Jurkat, Clone E6-1 (cell line): ENCODE data around the gene EFCC1.

ENCODE experiments used
- DNase-seq: peaks from one replicate; pipeline ENCODE4 v3.0.0-alpha.2; 2011; ENCODE audit warnings: low read depth, low spot score
- H3K4me3 ChIP-seq: 2 replicates; pipeline ENCODE4 v1.5.1; 2011; ENCODE audit warnings: mild to moderate bottlenecking, low read length, control low read depth, moderate library complexity

The EFCC1 gene

DNA sequence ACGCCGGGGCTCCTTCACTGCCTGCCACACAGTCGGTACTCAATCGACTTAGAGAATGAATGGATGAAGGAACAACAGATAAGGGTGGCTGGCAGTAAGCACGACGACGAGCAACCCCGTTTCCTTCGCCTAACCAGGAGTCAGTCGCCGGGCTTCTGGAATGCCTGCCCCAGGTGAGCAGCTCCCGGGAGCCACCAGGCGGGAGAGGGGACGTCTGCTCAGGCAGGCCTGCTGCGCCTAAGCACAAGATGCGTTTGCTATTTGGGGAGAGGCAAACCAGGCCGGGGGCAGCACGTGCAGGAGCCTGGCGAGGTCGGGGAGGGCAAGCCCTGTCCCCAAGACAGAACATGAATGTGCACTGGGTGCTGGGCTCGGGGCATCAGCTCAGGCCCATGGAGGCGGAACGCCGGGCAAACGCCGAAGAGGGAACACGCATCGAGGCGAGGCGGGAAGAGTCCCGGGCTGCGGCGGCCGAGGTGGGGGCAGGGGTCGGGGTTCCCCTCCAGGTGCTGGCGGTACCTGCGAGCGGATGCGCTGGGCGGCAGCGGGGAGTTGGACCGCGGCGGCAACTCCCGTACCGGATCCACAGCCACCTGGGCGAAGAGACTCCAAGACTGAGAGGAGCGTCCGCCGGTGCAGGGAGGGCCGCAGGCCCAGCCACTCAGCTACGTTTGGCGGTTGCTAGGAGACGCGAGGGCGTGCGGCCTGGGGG lies 7.5 kb upstream of the EFCC1 start, which contains the start of gene CFAP92:
CFAP92 (minus strand) TSS at position 616 of the 712 bp plus-strand sequence. CDS start 772 bp downstream, outside the sequence.
- peak within 1 kb of the TSS; percentile 44 for H3K4me3 ChIP-seq
- DNase-seq, result peak; percentile 76

DNA sequence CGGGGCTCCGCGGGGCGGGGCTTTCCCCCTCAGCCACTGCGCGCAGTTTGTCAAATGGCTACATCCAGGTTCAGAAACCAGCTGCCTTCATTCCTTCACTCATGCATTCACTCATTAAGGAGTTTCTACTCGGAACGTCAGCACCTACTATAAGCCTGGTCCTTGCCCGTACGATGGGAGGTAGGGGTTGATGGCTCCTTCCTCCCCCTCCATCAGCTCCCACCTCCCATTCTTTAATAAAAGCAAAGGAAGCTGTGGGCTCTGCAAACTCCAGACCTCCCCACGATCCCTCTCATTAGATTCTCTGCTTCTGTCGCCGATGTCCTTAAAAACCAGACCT lies 7.0 kb upstream of the EFCC1 start:
- no peak for DNase-seq
- H3K4me3 ChIP-seq, result peak overlapping the region; percentile 44

DNA sequence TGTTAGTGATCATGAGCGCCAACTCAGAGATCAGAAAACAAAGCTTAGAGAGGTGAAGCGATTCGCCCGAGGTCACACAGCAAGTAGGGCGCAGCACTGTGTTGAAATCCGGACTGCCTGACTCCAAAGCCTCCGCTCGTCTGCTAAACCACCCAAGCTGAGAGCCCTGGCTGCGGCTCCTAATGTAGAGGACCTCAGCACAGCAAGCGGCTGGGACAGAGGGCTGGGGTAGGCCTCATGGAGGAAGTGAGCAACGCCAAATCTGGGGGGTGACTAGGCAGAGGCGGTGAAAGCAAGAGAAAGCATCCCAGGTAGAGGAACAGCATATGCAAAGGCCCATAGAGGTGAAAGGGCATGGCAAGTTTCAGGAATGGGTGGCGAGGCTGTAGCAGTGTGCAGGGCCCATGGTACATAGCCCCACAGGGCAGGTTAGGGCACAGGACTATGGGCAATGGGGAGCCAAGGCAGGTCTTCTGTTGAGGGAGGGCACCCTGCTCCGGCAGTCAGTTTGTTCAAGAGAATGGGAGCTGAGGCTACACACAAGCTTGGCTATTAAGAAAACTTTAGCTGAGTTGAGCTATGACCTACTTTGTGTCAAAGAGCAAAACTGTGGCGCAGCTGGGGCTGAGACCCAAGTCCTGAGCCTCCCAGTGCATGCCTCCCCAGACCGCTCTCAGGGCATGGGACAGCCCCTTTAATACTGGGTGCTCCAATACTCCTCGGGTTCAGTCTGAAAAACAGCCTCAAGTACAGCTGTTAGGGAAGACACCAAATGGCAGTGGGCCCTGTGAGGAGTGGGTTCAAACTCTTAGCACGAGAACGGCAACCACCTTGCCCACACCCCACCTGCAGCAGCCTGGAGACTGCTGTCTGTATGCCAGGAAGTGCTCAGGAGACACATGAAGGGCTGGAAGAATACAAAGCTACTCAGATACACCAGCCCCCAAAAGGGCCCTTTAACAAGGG lies 6.2 kb upstream of the EFCC1 start:
- H3K4me3 ChIP-seq, result peak overlapping the region; percentile 44
- peak; percentile 50 for DNase-seq

DNA sequence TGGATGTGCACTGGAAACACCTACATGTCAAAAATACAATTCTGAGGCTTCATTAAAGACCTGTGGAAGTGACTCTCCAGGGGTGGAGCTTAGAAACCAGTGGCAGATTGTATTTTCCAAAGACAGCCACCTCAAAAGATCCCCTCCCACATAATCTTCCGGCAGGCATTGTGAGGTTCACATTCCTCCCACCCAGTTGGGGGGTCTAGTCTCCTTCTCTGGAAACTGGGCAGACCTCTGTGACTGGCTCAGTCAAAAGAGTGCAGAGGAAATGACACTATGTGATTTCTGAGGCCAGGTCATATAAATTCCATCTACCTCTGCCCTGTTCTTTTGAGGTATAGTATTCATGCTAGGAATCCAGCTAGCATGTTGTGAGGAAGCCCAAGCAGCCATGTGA lies 5.4 kb upstream of the EFCC1 start:
- H3K4me3 ChIP-seq, result no peak overlapping the region
- no peak for DNase-seq

DNA sequence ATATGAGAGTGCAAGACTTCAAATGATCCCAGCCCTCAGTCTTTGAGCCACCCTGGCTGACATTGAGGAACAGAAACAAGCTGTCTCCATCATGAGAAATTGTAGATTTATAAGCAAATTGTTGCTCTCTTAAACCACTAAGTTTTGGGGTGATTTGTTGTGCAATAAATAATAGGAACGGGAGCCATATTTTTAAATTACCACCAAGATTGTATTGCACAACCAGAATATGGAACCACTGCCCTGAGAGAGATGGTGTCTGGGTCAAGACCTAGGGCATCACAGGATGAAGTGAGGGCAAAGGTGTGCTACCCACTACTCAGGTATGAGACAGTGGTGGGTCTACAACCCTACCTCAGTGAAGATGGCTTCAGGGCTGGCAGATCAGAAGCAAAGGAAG lies 4.9 kb upstream of the EFCC1 start:
- no peak overlapping the region for H3K4me3 ChIP-seq
- no peak for DNase-seq

DNA sequence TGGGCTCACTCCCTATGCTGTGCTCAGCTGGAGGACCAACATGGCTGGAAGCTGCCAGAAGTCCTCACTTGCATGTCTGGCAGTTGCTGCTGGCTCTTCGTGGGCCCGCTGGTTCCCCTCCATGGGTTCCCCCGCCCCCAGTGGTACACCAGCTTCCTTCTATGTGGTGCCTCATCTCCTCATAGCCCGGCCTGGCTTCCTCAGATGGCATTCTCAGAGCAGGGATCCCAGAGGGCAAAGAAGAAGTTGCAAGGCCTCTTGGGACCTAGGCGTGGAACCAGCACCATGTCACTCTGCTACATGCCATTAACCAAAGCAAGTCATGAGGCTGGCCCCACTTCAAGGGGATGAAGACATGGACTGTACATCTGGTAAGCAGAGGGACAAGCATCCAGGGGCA lies 4.4 kb upstream of the EFCC1 start:
- no peak overlapping the region for H3K4me3 ChIP-seq
- DNase-seq, result no peak

DNA sequence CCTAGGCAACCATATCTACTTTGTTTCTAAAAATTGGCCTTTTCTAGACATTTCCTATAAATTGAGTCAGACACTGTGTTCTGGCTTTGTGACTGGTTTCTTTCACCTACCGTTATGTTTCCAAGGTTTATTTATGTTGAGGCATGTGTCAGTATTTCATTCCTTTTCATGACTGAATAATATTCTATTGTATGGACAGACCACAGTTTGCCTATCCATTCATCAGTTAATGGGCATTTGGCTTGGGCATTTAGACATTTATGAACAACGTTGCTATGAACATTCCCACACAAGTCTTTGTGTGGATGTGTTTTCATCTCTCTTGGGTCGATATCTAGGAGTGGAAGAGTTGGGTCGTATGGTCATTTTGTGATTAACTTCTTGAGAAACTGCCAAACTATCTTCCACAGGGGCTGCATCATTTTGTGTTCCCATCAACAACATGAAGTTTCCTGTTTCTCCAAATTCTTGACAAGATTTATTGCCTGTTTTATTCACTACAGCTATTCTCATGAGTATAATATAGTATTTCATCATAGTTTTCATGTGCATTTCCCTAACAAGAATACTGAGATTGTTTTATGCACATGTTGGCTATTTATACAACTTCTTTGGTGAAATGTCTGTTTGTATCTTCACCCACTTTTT lies 3.5 kb upstream of the EFCC1 start:
- DNase-seq, result no peak

DNA sequence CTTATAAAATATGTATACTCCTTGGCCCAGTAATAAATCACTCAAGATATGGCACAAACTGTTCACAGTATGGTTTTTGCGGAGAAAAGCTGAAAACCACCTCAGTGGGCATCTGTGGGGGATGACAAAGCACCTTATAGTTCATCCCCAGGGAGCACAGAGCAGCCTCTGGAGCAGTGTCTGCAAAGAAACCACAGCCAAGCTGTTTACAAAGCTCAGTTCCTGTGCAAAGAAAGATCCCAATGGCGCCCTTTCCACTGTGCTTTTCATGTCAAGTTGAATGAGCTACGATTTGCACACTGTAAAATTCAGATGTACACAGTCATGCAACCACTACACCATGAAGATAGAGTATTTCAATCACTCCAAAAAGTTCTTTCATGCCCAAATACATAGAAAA lies 2.5 kb upstream of the EFCC1 start:
- DNase-seq, result peak; percentile 72

More for the DNA sequence above, 3.5 kb upstream of the EFCC1 start:
- H3K4me3 ChIP-seq, result no peak overlapping the region

DNA sequence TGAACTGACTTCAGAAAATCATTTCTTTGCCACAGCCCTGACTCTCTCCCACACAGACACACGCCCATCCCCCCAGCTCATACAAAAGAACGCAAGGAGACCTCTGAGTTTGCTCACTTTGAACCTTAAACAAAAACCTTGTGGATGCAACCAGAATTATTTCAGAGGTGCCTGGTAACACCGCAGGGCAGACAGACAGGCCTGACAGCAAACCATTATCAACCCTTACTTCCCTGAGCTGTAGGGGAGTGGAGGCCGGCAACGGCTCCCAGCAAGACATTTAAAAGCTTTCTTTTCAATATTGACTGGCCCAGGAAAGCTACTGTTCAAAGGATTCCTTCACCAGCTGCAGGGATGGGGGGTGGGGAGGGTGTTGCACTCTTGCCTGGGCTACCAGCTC lies 2.0 kb upstream of the EFCC1 start:
- peak; percentile 79 for DNase-seq
- H3K4me3 ChIP-seq, result peak overlapping the region; percentile 21

More for the DNA sequence above, 2.5 kb upstream of the EFCC1 start:
- H3K4me3 ChIP-seq, result peak overlapping the region; percentile 21

DNA sequence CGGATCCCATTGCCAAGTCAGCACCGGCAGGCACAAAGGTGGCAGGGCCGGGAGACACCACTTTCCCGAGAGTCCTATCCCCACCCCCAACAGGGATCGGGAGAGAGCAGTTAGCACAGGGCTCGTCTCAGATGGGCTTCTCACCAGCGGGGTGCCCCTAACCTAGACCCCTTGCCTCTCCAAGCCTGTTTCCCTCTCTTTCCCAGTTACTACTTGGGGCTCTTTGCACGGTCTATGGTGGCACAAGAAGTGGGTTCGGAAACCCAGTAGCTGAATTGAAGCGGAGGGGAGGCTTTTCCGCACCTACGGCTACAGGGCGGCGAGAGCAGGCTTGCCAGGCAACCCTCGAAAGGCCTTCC lies 383 bp upstream of the EFCC1 start:
- no peak for DNase-seq
- no peak overlapping the region for H3K4me3 ChIP-seq

DNA sequence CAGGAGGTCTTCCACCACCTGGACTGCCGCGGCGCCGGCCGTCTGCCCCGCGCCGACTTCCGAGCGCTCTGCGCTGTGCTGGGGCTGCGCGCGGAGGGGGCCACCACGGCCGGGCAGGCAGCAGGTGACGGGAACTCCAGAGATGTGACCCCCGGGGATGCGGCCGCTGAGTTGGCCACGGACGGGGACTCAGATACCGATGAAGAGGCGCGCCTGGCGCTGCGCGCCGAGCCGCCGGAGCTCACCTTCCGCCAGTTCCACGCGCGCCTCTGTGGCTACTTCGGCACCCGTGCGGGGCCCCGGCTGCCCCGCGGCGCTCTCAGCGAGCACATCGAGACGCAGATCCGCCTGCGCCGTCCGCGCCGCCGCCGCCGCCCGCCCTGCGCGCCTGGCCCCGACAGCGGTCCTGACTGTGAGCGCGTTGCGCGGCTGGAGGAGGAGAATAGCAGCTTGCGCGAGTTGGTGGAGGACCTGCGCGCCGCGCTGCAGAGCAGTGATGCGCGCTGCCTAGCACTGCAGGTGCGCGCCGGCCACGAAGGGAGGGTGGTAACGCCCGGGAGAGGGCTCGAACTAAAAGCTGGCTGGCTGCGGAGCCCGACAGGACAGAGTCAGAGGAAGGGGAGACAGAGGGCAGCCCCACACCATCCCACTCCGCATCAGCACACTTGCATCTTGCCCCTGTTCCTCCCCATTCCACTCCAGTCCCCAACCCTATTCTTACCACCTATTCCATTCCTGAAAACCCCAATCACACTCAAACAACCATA lies 885 bp downstream of the EFCC1 start:
- H3K4me3 ChIP-seq, result peak overlapping the region; percentile 44
- no peak for DNase-seq

DNA sequence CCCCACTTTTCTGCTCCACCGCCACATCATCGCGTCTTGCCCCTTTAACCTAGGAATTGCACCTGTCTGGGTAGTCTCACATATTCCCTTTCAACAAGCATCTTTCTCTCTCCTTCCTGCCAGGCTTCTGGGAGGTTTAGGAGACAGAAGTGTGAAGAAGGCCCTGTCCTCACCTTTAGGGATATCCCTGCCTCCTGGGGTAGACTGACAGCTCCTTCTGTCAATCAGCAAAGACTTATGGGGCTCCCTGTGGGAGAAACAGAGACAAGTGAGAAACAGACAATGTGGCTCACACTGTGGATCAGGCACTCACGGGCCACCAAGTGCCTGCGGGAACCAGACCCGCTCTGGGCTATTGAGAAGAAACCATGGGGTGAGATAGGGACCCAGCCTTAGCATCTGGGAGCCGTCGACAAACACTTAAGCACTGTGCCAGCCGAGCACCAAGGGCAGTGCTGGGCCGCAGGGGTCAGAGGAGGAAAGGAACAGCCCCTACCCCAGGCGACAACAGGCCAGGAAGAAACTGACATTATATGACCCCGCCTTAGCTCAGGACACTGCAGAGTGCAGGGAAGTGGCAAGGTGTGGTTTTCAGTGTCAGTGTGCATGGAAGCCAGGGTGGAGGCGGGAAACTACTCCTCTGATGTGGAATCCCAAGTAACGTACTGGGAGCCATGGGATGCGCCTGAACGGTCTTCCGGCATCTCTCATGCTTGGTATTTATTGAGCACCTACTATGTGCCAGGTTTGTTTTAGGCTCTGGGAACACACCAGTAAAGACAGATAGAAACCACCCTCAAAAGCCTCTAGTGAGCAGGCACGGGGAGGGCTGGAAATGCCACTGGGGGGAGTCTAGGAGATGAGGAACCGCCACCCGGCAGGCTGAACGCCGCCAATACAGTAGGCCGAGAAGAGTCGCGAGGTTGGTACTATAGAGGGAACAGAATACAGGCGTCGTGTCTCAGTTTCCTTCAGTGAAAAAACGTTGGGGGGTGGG lies 1.8 kb downstream of the EFCC1 start:
- no peak for DNase-seq
- peak overlapping the region; percentile 44 for H3K4me3 ChIP-seq

DNA sequence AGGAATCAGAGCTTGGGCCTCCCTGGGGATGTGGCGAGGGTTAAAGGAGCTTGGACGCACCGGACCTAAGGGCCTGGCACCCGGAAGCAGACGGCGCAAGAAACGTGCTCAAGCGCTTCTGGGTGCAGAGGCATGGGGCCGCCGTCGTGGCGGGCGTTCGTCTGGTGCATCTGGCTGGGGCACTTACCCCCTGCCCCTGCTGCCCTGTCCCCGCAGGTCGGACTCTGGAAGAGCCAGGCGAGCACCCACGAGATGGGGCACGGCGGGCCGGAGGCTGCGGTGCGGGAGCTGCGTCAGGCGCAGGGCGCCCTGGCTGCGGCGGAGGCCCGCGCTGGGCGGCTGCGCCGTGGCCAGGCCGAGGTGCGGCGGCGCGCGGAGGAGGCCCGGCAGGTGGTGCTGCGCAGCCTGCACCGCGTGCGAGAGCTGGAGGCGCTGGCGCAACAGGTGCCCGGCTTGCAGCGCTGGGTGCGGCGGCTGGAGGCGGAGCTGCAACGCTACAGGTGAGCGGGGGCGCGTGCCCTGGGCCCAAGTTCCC lies 2.5 kb downstream of the EFCC1 start:
- DNase-seq, result no peak
- no peak overlapping the region for H3K4me3 ChIP-seq

DNA sequence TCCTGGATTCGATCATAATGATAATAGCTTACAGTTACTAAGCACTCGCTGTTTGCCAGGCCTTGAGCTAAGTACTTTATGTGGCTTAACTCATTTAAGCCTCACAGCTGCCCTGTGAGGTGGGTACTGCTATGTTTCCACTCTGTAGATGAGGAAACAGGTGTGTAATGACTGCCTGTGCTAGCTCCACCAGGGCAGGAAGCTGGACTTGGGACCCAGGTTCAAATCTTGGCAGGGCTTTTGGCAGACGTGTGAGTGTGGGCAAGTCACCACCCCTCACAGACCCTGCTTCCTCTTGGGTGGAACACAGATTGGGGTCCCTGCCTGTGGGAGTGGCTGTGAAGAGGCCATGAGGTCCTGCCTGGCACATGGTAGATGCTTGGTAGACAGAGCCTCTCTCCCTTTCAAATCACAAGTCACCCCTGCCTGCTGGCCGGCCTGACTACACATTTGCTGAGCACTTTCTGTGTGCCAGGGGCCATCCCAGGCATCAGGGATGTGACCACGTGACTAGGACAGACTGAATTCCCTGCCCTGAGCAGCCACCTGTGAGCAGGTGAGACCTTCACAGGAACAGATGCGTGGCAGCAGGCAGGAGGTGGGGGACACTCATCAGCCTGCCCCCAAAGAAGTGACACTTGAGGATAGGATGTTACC lies 3.7 kb downstream of the EFCC1 start:
- H3K4me3 ChIP-seq, result no peak overlapping the region
- no peak for DNase-seq

DNA sequence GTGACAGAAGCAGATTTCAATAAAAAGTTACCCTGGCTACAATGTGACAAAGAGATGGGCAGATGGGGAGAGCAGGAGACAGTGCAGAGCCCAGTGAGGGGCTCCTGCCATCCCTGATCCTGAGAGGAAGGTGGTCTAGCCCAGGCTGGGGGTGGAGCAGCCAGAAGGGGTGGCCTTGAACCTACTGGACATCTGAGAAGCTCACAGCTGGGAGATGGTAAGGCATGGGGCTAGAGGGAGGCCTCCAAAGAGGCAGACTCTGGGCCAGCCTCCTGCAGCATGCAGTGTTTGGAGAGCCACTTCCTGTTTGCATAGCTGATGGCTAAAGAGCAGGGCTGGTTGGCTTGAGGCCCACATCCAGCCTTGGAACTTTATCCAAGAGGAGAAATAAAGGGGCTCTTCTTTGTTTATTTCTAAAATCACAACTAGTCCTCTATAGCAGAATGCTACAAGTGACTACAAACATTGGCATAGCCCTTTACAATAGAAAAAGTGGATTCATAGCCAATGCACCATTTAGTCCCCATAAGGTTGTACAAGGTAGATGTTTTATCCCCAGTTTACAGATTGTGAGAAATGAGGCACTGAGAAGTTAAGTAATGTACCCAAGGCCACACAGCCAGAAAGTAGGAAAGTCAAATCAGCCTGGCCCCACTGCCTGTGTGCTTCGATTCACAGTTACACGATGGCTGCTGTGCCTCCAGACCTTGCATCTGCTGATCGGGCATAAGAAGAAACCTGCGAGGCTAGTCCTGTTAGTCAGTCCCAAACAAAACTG lies 4.6 kb downstream of the EFCC1 start:
- no peak overlapping the region for H3K4me3 ChIP-seq
- no peak for DNase-seq

DNA sequence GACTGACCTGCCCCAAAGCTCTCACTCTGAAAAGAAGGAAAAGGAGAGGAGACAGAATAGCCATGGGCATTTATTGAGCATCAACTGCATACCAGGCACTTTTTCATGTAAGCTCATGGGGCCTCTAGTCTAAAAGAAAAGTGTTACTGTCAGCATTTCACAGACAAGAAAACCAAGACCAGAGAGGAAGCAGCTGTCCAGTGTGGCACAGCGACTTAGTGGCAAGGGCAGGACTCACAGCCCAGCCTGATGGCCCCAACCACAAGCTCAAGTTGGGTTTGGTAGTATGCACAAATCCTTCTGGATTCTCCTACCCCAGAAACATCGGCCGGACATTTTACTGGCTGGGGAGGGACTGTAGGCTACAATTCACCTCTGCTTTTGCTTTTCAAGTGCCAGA lies 5.8 kb downstream of the EFCC1 start:
- no peak for DNase-seq
- H3K4me3 ChIP-seq, result no peak overlapping the region

DNA sequence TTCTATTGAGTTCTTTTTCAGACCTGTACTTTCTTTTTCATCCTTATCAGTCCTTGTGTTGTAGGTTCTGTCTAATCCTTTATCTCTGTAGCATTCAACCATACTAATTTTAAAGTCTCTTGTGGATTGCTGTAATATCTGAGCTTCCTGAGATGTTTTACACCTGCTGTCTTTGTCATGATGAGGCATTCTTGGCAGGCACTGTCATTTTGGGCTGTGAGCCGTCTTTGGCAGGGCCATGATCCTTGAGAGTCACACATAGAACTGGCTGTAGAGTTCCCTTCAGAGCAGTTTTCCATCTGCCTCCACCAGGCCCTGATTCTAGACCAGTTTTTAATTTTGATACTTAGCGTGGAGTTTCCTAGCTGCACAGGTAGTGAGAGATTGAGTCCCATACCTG lies 6.7 kb downstream of the EFCC1 start:
- no peak overlapping the region for H3K4me3 ChIP-seq
- DNase-seq, result no peak
